GM10248 (cell line): ENCODE measurements around the gene TRAM2.

Experiments used
- CTCF ChIA-PET: fragments of 300-600 bp; sonication (Branson Sonifier 250); formaldehyde crosslinking; extraction: SDS; loops from one replicate; lab custom pipeline; 2021; ENCODE audit warnings: antibody characterized with exemption; lab: Yijun Ruan, JAX
- POLR2A ChIA-PET: fragments of 350-650 bp; sonication (Branson Sonifier 250); formaldehyde crosslinking; extraction: SDS; loops from one replicate; lab custom pipeline; 2020; ENCODE audit warnings: antibody characterized with exemption; lab: Yijun Ruan, JAX
- DNase-seq: peaks from one replicate; pipeline ENCODE4 v3.0.0; 2012; ENCODE audit errors: extremely low spot score
- CTCF ChIP-seq: IDR thresholded peaks from 2 replicates; pipeline ENCODE4 v1.5.1; 2012; ENCODE audit warnings: mild to moderate bottlenecking, low read depth; ENCODE audit errors: extremely low read depth, missing control alignments, control extremely low read depth

The TRAM2 gene

GRCh38 chr6:52499681-52500236 lies 77.1 kb downstream of the TRAM2 start:
- DNase-seq: no peak
- ChIA-PET POLR2A (no interaction called here), CTCF (interaction anchor here (0.8 to 1.7 kb wide), 9 partner anchors 9 to 98 kb away, joined by 3 to 7 read pairs (median 3); no protein-coding TSS in a partner anchor)
- no peak for TF ChIP-seq CTCF

- CTCF ChIA-PET: interaction anchor here (0.8 to 3.3 kb wide), 9 partner anchors 9 to 153 kb away, joined by 3 to 12 read pairs (median 4); no protein-coding TSS in a partner anchor
- no peak for DNase-seq
- POLR2A ChIA-PET: no interaction called here
- TF ChIP-seq CTCF: no peak
These were observed 77.8 kb downstream of the TRAM2 start for GRCh38 chr6:52499026-52499425.

GRCh38 chr6:52498538-52499017 lies 78.3 kb downstream of the TRAM2 start:
- no peak for TF ChIP-seq CTCF
- DNase-seq: peak; percentile 54
- CTCF ChIA-PET: interaction anchor here (0.8 to 3.3 kb wide), 7 partner anchors 9 to 153 kb away, joined by 3 to 12 read pairs (median 4); no protein-coding TSS in a partner anchor
- POLR2A ChIA-PET: no interaction called here

- no peak for TF ChIP-seq CTCF
- ChIA-PET POLR2A (no interaction called here), CTCF (interaction anchor here (0.6 to 3.3 kb wide), 6 partner anchors 8 to 165 kb away, joined by 3 to 12 read pairs (median 6); no protein-coding TSS in a partner anchor)
- peak; percentile 63 for DNase-seq
These were observed 79.0 kb downstream of the TRAM2 start for GRCh38 chr6:52497652-52498408.

GRCh38 chr6:52496631-52497030 lies 80.2 kb downstream of the TRAM2 start:
- no peak for DNase-seq
- ChIA-PET POLR2A (interaction anchor here (0.6 kb wide), 1 partner anchor 210 kb away, joined by 3 read pairs; no protein-coding TSS in a partner anchor), CTCF (interaction anchor here (2.1 to 3.3 kb wide), 3 partner anchors 18 to 167 kb away, joined by 7 to 12 read pairs (median 10); no protein-coding TSS in a partner anchor)
- no peak for TF ChIP-seq CTCF

GRCh38 chr6:52495922-52496321 lies 80.9 kb downstream of the TRAM2 start:
- TF ChIP-seq CTCF: no peak
- POLR2A ChIA-PET: interaction anchor here (0.6 kb wide), 1 partner anchor 210 kb away, joined by 3 read pairs; no protein-coding TSS in a partner anchor
- CTCF ChIA-PET: interaction anchor here (1.1 to 3.3 kb wide), 5 partner anchors 10 to 167 kb away, joined by 3 to 10 read pairs (median 6); no protein-coding TSS in a partner anchor

More at GRCh38 chr6:52495922-52496321, 80.9 kb downstream of the TRAM2 start:
- no peak for DNase-seq
